Neutrophil (primary cell): ENCODE data around the gene LRRC8D.
A peak's percentile ranks its signal among the peaks of the same experiment; 100 is the strongest.

Experiments
- H3K27ac ChIP-seq: fragments of 200-600 bp; sonication (generic); 2 replicates; pipeline ENCODE4 v1.5.1; 2016; ENCODE audit warnings: mild to moderate bottlenecking, moderate library complexity
- H3K27me3 ChIP-seq: fragments of 200-600 bp; sonication (generic); 2 replicates; pipeline ENCODE4 v1.6.0; 2016; ENCODE audit warnings: mild to moderate bottlenecking
- H3K36me3 ChIP-seq: fragments of 200-600 bp; sonication (generic); 2 replicates; pipeline ENCODE4 v1.5.1; 2017
- H3K4me1 ChIP-seq, 2 experiments: fragments of 200-600 bp in 1 of 2; sonication (generic) in 1 of 2; 1 replicate in 1 of 2; 2 replicates in 1 of 2; pipeline versions ENCODE4 v1.5.1 to v1.6.1; 2013 to 2016; ENCODE audit warnings: low read depth in 1 of 2, low read length in 1 of 2, mild to moderate bottlenecking in 1 of 2, moderate library complexity in 1 of 2; ENCODE audit not compliant: control insufficient read depth in 1 of 2, insufficient read depth in 1 of 2
- H3K4me3 ChIP-seq, 2 experiments: fragments of 200-600 bp in 1 of 2; sonication (generic) in 1 of 2; 1 replicate in 1 of 2; 2 replicates in 1 of 2; pipeline ENCODE4 v1.5.1; 2013 to 2016; ENCODE audit warnings: low read depth in 1 of 2, low read length in 1 of 2, mild to moderate bottlenecking in 1 of 2, moderate library complexity in 1 of 2
- H3K9me3 ChIP-seq: fragments of 200-600 bp; sonication (generic); 2 replicates; pipeline ENCODE4 v1.5.1; 2016
- TF ChIP-seq, protein P1 (sequence below): fragments of 200-600 bp; sonication (generic); IDR thresholded peaks from 2 replicates; pipeline ENCODE4 v1.5.1; 2016; ENCODE audit warnings: antibody characterized with exemption

LRRC8D gene

DNA sequence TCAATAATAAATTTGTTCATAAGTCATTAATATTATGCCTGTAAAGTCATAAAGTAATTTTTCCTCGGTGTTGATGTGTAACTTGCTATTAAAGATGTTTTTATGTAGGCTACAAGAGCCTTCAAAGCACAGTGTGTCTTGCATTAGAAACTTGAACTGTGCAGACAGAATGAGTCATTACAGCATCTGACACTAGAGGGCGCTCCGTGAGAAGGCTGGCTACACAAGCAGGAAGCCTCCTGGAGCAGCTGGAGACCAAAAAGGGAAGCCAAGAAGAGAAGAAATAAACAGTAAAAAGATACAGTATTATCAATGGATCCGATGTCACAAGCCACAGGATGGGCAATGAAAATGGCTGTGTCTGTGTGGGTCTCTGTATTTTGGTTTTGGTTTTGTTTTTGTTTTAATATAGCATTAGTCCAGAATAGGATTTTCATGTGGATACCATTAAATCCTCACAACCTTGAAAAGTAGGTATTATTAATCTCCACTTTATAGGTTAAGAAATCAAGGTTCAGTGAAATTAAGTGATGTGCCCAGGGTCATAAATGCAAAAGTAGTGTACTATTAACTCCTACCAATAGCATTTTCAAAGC lies 16.1 kb upstream of the LRRC8D start:
- Histone ChIP-seq H3K27ac (peak overlapping the region; percentile 8), H3K36me3 (no peaks in the 10 kb centered on the region), H3K4me1 (peaks cover 3 to 9% of the 10 kb centered on the region in 2 experiments), H3K27me3 (no peaks in the 10 kb centered on the region), H3K9me3 (no peaks in the 10 kb centered on the region), H3K4me3 (no peak overlapping the region)
- TF ChIP-seq, protein P1, sequence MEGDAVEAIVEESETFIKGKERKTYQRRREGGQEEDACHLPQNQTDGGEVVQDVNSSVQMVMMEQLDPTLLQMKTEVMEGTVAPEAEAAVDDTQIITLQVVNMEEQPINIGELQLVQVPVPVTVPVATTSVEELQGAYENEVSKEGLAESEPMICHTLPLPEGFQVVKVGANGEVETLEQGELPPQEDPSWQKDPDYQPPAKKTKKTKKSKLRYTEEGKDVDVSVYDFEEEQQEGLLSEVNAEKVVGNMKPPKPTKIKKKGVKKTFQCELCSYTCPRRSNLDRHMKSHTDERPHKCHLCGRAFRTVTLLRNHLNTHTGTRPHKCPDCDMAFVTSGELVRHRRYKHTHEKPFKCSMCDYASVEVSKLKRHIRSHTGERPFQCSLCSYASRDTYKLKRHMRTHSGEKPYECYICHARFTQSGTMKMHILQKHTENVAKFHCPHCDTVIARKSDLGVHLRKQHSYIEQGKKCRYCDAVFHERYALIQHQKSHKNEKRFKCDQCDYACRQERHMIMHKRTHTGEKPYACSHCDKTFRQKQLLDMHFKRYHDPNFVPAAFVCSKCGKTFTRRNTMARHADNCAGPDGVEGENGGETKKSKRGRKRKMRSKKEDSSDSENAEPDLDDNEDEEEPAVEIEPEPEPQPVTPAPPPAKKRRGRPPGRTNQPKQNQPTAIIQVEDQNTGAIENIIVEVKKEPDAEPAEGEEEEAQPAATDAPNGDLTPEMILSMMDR = peak; percentile 90

DNA sequence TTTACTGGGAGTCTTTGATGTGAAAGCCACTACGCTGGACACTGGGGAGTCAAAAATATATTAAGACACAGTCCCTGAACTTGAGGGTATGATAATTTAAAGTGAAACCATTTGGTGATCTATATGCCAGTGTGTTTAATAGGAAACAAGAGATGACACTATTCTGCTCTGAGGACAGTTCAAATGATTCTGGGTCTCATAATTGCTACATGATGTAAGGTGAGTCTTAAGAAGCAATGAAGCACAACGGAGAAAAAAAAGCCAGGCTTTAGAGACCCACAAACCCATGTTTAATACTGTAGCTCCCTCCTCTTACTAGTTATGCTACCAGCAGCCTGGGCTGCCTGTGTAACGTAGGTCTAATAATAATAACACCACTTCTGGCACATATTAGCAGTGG lies 14.2 kb upstream of the LRRC8D start:
- no peaks in the 10 kb centered on the region for H3K9me3 ChIP-seq
- no peak overlapping the region for H3K4me3 ChIP-seq
- H3K27ac ChIP-seq = no peak overlapping the region
- TF ChIP-seq, protein P1 = no peak
- no peaks in the 10 kb centered on the region for H3K36me3 ChIP-seq
- H3K27me3 ChIP-seq = no peaks in the 10 kb centered on the region
- H3K4me1 ChIP-seq = peaks cover 3 to 6% of the 10 kb centered on the region in 2 experiments

DNA sequence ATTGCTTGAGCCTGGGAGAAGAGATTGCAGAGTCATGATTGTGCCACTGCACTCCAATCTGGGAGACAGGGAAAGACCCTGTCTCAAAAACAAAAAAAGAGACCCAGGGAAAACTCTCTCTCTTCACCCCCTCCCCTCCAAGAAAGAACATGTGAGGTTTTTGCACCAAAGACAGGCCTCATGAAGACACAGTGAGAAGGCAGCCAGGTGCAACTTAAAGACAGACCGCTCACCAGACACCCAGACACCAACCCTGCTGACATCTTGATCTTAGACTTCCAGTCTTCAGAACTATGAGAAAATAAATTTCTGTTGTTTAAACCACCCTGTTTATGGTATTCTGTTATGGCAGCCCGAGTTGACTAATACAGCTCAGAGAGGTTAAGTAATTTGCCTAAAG lies 13.3 kb upstream of the LRRC8D start:
- H3K4me3 ChIP-seq = no peak overlapping the region
- no peaks in the 10 kb centered on the region for H3K9me3 ChIP-seq
- H3K36me3 ChIP-seq = no peaks in the 10 kb centered on the region
- no peaks in the 10 kb centered on the region for H3K27me3 ChIP-seq
- TF ChIP-seq, protein P1 = no peak
- H3K27ac ChIP-seq = no peak overlapping the region
- peaks cover 8 to 14% of the 10 kb centered on the region in 2 experiments for H3K4me1 ChIP-seq

DNA sequence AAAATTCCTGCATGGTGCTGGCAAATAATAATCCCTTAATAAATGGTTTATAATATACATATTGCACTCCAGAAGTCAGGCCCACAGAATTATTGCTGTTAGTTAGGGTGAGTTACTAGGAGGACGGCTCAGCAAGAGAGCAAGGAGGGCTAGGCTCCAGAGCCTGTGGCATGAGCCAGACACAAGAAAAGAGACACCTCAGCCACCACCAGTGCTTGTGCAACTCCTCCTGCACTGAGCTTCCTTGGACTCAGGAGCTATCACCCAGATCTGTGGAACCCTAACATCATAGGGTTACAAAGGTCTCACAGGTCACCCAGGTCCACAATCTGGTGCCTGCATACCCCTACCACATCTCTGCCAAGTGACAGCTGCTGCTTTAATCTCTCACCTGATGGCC lies 12.8 kb upstream of the LRRC8D start:
- no peak overlapping the region for H3K27ac ChIP-seq
- no peaks in the 10 kb centered on the region for H3K27me3 ChIP-seq
- TF ChIP-seq, protein P1 = no peak
- no peaks in the 10 kb centered on the region for H3K9me3 ChIP-seq
- H3K4me1 ChIP-seq = peaks cover 13 to 19% of the 10 kb centered on the region in 2 experiments
- H3K4me3 ChIP-seq = no peak overlapping the region
- H3K36me3 ChIP-seq = no peaks in the 10 kb centered on the region

DNA sequence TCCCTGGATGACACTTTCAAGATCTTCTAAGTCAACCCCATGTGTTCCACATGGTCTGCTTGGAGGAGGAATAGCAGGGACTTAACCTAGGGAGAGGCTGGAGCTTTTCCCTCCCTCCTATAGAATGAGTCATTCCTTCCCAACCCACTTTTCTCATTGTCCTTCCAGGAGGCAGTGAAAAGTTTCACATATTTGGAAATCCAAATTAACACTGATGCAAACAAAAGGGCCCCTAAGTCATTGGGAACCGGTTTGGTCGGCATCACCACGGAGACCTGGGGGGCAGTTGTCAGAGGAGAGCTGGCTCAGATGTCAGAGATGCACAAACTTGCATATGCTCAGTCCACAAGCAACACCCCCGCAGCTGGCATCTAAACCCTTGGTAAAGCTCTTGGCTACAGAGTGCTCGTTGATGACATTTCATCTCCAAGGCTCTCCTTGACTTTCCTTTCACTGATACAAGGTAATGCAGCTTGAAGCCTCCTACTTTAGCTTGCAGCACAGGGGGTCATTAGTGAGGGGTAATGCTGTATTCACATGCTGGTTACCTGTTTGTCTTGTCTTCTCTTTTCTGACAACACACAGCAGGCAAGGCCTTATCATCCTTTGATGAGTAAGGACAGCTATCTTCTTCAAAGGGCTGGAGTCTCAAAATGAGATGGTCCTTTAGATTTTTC lies 12.3 kb upstream of the LRRC8D start:
- TF ChIP-seq, protein P1 = no peak
- Histone ChIP-seq H3K36me3 (no peaks in the 10 kb centered on the region), H3K27ac (no peak overlapping the region), H3K9me3 (no peaks in the 10 kb centered on the region), H3K27me3 (no peaks in the 10 kb centered on the region), H3K4me1 (peaks cover 19 to 25% of the 10 kb centered on the region in 2 experiments), H3K4me3 (no peak overlapping the region)
